Stimulated activated CD8-positive, alpha-beta memory T cell treated with anti-CD3 and anti-CD28 coated beads, Interleukin-7, amount 100 ng/mL, for 1 hour (primary cell): Measurements from ENCODE around the gene CHI3L2.
"Not testable (repeated sequence)": the region's sequence is repeated elsewhere in the genome, so short reads cannot be mapped to it uniquely, and the experiment has no call there.

ENCODE experiments used
- DNase-seq, 2 donors: peaks; one replicate each; pipeline ENCODE4 v3.0.0-alpha.2; 2020; ENCODE audit warnings: low read depth in 2 of 2

Gene CHI3L2

GRCh38 chr1:111202366-111202706, 25.2 kb upstream of the CHI3L2 start:
- no peak for DNase-seq

- no peak for DNase-seq
Measured at GRCh38 chr1:111202707-111203623, 24.5 kb upstream of the CHI3L2 start.

- DNase-seq: peak; percentile 75 to 77
Measured at GRCh38 chr1:111203681-111204200, 23.8 kb upstream of the CHI3L2 start.

DNA sequence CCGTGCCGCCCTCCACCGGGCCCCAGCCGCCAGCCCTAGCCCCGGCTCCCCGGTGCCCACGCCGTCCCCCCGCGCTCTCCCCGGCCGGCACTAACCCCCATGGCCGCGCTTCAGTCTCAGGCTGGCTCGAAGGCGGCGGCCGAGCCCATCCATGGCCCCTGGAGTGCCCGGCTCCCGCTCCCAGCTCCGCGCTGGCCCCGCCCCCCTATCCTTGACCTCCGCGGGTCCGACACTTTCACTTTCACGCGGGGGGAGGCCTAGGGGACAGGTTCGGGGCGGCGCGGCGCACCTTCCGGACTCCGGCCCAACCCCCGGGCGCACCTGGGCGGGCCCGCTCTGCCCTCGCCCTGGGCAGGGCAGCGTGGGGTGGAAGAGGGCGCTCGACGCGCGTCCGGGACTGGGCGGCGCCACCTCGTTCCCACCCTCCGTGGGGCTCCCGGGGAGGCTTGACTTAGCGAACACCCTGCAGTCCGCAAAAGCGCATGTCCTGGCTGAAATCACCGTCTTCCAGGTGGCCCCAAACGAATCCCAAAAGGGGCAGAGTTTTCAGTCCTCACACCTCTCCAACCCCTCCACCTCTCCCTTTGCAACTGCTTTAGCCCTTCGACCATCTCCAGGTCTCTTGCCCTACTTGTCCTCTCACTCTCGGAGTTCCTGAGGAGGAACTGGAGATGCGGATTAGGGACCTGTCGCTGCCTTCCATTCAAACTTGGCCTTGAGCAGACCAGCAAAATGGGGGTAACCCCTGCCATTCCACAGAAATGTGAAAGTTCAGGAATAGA, 23.1 kb upstream of the CHI3L2 start:
- DNase-seq: peak; percentile 58 to 62

GRCh38 chr1:111204983-111205713, 22.4 kb upstream of the CHI3L2 start:
- DNase-seq: no peak

DNA sequence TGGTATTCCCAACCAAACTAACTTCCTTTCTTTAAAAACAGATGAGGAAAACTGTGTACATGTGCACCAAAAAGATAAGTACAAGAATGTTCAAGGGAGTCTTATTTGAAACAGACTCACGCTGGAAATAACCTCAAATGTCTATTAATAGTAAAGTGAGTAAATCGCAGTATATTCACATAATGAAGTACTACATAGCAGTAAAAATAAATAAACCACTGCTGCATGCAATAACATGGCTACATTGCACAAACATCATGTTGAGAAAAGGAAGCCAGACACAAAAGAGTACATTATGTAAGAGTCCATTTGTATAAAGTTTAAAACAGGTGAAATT, 21.8 kb upstream of the CHI3L2 start:
- no peak for DNase-seq

DNA sequence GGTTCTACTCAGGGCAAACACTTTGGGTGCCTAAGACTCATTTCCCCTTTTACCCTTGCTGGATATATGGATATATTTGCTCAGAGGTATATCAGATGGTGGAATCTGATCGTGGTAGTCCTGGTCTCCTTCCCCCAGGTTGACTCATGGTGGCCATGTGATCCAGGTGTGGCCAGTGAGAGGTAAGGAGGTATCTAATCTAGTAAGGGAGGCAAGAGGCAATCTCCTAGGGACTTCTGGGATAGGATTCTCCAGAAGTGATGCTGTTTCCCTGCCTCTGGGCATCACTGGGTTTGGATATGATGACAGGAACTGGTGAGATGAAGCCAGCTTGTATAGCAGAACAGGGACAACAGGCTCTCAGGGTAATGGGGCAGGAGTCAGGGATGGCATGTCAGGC, 18.6 kb upstream of the CHI3L2 start:
- DNase-seq: no peak

GRCh38 chr1:111209622-111210021, 17.9 kb upstream of the CHI3L2 start:
- DNase-seq: no peak

DNA sequence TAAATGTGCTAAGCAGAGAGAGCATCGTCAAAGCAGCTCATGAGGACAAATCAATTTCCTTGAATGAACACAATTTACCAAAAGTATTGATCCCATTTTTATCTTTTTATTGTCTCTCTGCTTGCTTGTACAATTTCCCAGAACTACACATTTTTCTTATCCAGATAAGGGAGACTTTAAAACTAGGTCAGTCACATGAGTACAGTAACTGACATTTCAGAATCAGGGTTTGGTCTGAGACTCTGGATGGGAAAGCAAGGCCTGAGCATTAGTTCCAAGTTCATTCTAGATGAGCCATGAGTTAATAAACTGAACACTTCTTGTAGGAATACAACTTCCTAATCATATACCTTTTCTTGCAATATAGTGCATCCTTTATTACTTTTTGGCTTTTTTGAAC, 15.6 kb upstream of the CHI3L2 start:
- no peak for DNase-seq

DNA sequence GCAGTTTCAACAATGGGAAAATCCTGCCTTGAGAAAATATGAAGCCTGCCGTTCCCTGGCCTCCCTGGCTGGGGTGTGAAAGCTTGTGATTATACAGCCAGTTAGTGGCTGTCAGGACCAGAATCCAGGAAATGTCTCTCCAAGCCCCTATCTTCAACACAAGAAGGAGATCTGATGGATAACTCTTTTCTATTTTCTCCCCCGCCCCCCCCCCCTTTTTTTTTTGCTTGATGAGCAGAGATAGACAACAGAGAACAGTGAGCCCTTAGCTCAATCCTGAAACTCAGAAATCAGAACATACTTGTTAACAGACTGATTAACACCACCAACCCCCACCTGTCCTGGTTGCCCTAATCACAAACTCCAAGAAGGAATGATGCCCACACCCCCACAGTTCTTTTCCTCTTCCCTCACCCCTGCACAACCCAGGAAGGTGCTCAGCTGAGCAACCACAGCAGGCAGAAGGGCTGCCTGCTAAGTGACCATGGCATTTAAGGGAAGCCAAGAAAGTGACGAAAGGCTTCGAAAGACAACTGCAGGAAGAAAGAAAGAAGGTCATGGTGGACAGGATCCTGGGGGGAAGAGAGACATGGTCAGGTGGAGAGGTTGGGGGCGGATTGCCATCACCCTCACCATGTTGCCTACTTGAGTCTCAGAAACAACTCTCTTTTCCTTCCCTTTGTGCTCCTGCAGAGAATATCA, 14.7 kb upstream of the CHI3L2 start:
- DNase-seq: no peak

GRCh38 chr1:111213412-111213811, 14.1 kb upstream of the CHI3L2 start:
- no peak for DNase-seq

DNA sequence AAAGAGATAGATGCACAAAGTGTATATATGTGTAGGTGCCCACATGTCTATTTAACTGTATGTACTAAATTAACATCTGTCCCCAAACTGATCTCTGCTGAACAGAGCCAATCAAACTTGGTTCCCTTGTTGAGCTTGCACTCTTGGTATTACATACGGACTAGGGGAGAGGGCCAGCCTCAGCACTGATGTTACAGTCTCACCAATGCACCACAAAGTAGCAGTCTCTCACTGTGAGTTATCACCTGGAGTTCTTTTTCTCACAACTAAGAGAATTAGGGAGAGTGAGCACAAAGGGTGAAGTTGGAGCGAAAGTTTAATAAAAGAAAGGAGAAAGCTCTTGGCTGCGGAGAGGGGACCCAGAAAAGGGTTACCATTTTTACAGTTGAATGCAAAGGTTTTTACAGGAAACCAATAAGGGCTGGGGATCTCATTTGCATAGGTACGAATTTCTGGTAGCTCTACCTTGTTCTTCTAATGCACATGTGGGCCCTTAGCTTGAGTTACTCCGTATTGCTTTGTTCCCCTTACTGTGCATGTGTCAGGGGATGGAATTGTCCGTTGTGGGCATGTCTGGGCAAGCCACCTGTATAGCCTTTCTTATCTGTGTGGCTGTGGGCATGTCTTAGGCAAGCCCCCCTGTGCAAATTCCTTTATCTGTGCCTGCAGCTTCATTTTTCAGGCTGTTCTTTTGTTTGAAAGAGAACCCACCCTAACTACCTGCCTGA, 13.3 kb upstream of the CHI3L2 start:
- DNase-seq: no peak

GRCh38 chr1:111214884-111215283, 12.6 kb upstream of the CHI3L2 start:
- peak; percentile 54 to 62 for DNase-seq

- DNase-seq: not testable (repeated sequence)
Measured at GRCh38 chr1:111215285-111215684, 12.2 kb upstream of the CHI3L2 start.

DNA sequence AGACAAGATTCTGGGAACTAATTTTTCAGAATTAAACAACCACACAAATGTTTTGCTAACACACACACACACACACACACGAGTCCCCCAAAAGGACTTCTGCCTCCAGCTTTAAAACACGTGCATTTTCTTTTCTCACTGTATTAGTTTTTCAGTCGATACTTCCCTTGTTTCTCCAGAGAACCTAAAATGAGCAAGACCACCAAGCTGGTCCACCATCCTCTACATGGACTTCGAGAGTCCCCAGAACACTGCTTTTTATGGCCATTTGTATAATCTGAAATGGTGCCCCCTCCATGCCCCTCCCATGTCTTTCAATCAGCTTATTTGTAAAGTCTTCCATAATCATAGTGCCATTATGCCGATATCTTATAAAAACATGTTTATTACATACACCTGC, 10.8 kb upstream of the CHI3L2 start:
- no peak for DNase-seq

DNA sequence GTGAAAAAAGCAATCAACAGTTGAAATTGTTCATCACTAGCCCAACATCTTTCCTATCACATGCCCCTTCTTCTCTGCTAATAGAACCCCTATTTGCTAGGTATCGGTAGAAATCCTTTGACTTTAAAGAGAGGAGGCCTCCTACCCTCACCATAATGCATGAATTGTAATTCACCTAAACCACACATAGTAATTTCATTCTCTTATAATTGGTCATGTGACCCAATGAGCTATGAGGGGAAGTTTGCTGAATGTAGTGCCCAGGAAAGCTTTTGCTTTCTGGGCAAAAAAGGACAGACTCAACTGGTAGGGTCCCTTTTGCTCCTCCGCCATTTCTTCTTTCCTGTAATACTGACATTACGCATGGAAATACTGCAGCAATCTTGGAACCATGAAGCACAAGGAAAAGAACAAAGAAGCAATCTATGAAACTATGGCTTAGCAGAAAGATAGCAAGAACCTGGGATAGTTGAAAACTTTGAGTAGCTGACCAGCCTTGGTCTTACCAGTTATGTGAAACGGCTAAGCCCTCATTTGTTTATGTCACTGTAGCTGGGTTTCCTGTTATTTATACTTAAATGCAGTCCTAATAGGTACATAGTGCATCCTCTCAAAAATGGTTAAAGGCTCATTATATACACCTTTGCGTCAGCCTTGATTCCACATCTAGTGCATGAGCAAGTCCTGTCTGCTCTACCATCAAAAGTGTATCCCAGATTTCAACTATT, 10.2 kb upstream of the CHI3L2 start:
- DNase-seq: no peak

GRCh38 chr1:111218701-111219556, 8.6 kb upstream of the CHI3L2 start:
- no peak for DNase-seq

DNA sequence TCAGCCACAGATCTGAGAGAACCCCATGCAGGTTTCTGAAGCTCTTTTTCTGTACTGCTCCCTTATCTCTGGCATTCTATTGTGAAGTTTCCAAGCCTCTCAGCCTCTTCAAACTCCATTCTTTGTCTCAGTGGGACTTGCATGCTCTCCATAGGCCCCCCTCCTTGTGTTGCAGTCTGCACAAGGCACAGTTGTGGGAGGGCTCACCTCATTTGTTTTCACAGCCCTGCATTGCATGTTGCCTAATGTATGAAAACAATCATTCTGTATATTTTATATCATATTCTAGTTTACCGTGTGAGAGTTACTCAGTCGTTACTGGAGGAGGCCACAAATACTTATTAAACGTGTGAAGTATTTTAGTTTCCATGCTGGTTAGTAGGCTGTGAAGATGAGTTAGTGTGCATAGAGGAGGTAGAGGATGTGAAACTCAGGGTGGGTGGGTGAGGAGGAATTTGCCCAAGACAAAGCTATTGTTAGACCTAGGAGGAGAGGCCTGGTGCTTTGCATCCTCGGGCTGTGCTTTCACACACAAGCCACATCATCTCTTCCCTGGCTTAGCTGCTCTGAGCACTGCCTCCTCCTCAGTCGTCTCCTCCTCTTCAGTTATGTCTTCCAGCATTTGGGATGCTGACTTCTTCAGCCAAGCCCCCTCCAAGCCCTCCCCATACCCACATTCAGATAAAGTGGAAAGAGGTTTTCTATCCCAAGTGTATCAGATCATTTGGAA, 7.8 kb upstream of the CHI3L2 start:
- DNase-seq: no peak
